Effector memory CD4-positive, alpha-beta T cell (primary cell): ENCODE results near the gene ST3GAL2.
A peak's percentile ranks its signal among the peaks of the same experiment; 100 is the strongest.

Experiments
- DNase-seq, 3 donors: peaks; one replicate each; pipeline ENCODE4 v3.0.0-alpha.2; 2020
- H3K27ac ChIP-seq: 2 replicates; pipeline ENCODE4 v1.7.0; 2013; ENCODE audit warnings: mild to moderate bottlenecking, low read length, moderate library complexity; ENCODE audit not compliant: insufficient read depth, poor library complexity, severe bottlenecking
- H3K27me3 ChIP-seq: replicated peaks from 2 replicates; pipeline ENCODE4 v1.7.0; 2013; ENCODE audit warnings: mild to moderate bottlenecking, low read length; ENCODE audit not compliant: insufficient read depth, control insufficient read depth, poor library complexity, severe bottlenecking
- H3K36me3 ChIP-seq: 2 replicates; pipeline ENCODE4 v1.7.0; 2013; ENCODE audit warnings: mild to moderate bottlenecking, low read length, moderate library complexity; ENCODE audit not compliant: control insufficient read depth, insufficient read depth
- H3K4me1 ChIP-seq: 2 replicates; pipeline ENCODE4 v1.7.0; 2013; ENCODE audit warnings: low read length, mild to moderate bottlenecking; ENCODE audit not compliant: control insufficient read depth, insufficient read depth, poor library complexity, severe bottlenecking
- H3K4me3 ChIP-seq: 2 replicates; pipeline ENCODE4 v1.7.0; 2013; ENCODE audit warnings: low read length, low read depth, mild to moderate bottlenecking; ENCODE audit not compliant: insufficient read depth, poor library complexity, severe bottlenecking
- H3K9me3 ChIP-seq: 2 replicates; pipeline ENCODE4 v1.7.0; 2013; ENCODE audit warnings: mild to moderate bottlenecking, low read length, moderate library complexity; ENCODE audit not compliant: control insufficient read depth

The ST3GAL2 gene

DNA sequence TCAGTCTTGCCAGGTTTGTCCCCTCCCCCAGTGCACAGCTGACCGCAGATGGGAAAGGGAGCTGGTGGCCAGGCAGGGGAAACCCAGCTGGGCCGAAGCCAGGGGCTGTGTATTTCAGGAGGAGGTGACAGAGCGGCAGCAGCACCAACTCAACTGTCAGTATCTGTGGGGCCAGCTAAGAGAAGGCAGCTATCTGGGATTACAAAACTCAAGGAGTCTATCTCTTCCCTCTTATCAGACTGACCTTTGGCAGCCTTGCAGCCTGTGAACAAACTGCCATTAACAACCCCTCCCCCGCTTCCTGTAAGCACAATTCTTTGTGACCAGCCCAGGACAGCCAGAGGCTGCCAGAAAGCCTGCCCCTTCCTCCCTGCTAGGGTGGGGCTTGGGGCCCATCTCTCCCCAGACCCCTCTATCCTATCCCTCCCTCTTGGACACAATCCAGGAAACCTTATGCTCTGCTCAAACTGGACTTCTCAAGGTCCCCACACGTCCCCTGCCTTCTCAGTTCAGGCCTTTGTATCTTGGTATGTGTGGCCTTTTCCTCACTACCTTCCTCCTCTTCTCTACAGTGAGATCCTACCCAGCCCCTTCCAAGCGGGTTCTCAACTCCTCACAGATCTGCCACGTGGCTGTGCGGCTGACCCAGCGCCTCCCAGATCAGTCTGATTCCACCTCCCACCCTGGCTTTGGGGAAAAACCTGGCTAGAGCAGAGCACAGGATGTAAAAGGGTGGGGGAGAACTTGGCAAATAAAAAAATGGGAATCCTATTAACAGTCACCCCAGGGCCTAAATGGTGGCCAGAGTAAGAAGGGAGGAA lies 10.5 kb downstream of the ST3GAL2 start:
- H3K4me3 ChIP-seq = no peak overlapping the region
- H3K27ac ChIP-seq = no peak overlapping the region
- no peaks in the 10 kb centered on the region for H3K9me3 ChIP-seq
- no peak for DNase-seq
- peaks cover 26% of the 10 kb centered on the region for H3K4me1 ChIP-seq
- H3K27me3 ChIP-seq = no peaks in the 10 kb centered on the region
- H3K36me3 ChIP-seq = no peaks in the 10 kb centered on the region

- Histone ChIP-seq H3K36me3 (no peaks in the 10 kb centered on the region), H3K27me3 (no peaks in the 10 kb centered on the region), H3K27ac (no peak overlapping the region), H3K4me3 (no peak overlapping the region), H3K4me1 (peaks cover 26% of the 10 kb centered on the region), H3K9me3 (no peaks in the 10 kb centered on the region)
- DNase-seq = no peak
Measured at GRCh38 chr16:70427786-70428177, 11.1 kb downstream of the ST3GAL2 start.

- DNase-seq = no peak
- Histone ChIP-seq H3K27me3 (no peaks in the 10 kb centered on the region), H3K4me3 (no peak overlapping the region), H3K4me1 (peaks cover 21% of the 10 kb centered on the region), H3K9me3 (no peaks in the 10 kb centered on the region), H3K36me3 (no peaks in the 10 kb centered on the region), H3K27ac (no peak overlapping the region)
Measured at GRCh38 chr16:70422543-70422942, 16.4 kb downstream of the ST3GAL2 start.

GRCh38 chr16:70421473-70422311 lies 17.2 kb downstream of the ST3GAL2 start:
- no peaks in the 10 kb centered on the region for H3K36me3 ChIP-seq
- H3K4me3 ChIP-seq = no peak overlapping the region
- H3K27me3 ChIP-seq = no peaks in the 10 kb centered on the region
- peaks cover 21% of the 10 kb centered on the region for H3K4me1 ChIP-seq
- no peak for DNase-seq
- H3K27ac ChIP-seq = no peak overlapping the region
- no peaks in the 10 kb centered on the region for H3K9me3 ChIP-seq

- Histone ChIP-seq H3K27me3 (no peaks in the 10 kb centered on the region), H3K4me3 (no peak overlapping the region), H3K27ac (no peak overlapping the region), H3K36me3 (no peaks in the 10 kb centered on the region), H3K4me1 (peaks cover 21% of the 10 kb centered on the region), H3K9me3 (no peaks in the 10 kb centered on the region)
- DNase-seq = no peak
Measured at GRCh38 chr16:70421014-70421413, 17.9 kb downstream of the ST3GAL2 start.

DNA sequence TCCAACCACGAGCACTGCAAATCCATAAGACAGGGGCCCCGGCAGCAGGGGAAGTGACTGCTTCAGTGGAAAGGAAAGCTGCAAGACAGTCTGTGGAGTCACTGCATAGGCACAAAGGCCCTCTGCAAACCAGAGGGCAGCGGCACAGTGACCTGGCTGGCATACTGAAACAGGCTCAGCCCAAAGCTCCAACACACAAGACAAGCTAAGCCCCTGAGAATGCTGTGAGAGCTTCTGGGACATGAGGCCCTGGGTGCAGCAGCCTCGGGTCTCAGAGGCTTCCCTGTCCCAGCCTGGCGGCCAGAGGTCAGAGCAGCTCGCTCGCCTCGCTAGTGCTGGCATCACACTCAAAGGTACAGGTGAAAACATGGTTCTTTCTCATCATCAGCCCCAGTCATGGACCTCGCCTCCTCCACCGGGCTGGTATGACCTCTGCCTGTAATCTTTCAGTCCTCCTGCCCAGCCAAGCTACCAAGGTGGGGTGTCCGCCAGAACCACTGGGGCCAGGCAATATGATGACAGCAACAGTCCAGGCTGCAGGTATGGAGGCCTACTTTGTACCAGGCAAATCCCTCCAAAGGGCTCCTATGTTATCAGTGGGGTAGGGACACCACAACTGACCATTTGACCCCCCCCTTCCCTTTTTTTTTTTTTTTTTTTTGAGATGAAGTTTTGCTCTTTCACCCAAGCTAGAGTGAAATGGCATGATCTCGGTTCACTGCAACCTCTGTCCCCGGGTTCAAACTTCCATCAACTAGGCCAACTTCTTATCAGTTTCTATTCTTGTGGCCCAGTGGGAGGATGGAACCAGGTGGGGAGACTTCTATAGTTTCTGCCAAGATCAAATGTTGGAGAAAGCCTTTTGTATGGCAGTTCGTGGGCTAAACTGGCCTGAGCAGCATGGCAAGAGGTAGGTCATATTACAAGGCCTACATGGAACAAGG lies 19.2 kb downstream of the ST3GAL2 start:
- DNase-seq = no peak
- Histone ChIP-seq H3K4me1 (peaks cover 21% of the 10 kb centered on the region), H3K4me3 (no peak overlapping the region), H3K27me3 (no peaks in the 10 kb centered on the region), H3K36me3 (no peaks in the 10 kb centered on the region), H3K9me3 (no peaks in the 10 kb centered on the region), H3K27ac (no peak overlapping the region)

- no peak overlapping the region for H3K27ac ChIP-seq
- H3K36me3 ChIP-seq = no peaks in the 10 kb centered on the region
- H3K4me3 ChIP-seq = peak overlapping the region; percentile 4
- no peak for DNase-seq
- peaks cover 21% of the 10 kb centered on the region for H3K4me1 ChIP-seq
- H3K27me3 ChIP-seq = no peaks in the 10 kb centered on the region
- no peaks in the 10 kb centered on the region for H3K9me3 ChIP-seq
Measured at GRCh38 chr16:70418993-70419318, 19.9 kb downstream of the ST3GAL2 start.

DNA sequence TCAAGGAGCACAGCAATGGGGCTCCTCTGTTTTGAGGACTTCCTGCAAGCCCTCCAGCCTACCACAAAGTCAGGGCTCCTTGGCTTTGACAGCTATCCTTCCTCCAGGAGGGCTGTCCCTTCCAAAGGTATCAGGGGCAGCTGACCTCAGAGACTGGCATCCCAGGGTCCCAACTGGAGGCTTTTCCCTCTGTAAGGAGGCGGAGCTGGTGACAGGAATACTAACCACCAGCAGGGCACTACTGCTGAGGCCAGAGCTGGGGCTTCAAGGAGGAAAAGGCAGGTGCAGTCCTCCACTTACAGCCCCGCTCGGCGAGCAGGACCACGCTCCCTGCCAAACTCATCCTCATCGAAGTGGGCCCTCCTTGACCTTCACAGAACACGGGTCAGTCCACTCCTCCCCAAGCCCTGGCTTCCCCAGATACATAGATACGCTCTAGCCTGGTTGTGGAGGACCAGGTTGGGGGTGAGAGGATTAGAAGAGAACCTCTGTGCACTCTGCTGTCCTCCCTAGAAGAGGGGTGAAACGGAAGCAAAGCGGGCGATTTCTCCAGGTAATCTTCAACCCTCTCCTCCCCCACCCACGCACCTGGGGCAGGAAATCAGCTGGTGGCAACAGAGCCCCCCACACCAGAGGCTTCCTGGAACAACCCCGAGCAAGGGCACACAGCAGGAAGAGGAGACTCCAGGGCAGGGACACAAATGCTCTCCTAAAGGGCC lies 20.5 kb downstream of the ST3GAL2 start:
- no peak for DNase-seq
- Histone ChIP-seq H3K27ac (no peak overlapping the region), H3K36me3 (no peaks in the 10 kb centered on the region), H3K9me3 (no peaks in the 10 kb centered on the region), H3K27me3 (no peaks in the 10 kb centered on the region), H3K4me3 (no peak overlapping the region), H3K4me1 (peaks cover 21% of the 10 kb centered on the region)

DNA sequence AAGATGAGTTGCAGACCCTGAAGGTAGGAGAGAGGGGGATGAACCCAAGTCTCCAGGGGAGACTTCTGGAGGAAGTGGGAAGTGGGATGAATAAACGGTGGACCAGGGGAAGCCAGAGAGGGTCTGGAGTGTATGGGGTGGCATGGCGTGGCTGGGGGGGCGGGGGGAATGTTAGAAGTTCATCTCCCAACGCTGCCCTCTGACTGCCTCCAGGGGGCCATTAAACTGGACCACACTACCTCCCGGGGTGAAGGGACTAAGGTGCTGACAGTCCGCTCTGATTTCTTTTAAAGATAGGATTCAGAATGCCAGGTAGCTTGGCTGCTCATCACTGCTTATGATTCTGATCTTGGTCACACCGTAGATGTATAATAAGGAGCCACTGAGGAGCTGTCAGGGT lies 21.2 kb downstream of the ST3GAL2 start:
- Histone ChIP-seq H3K36me3 (no peaks in the 10 kb centered on the region), H3K27me3 (no peaks in the 10 kb centered on the region), H3K4me1 (peaks cover 21% of the 10 kb centered on the region), H3K4me3 (no peak overlapping the region), H3K9me3 (no peaks in the 10 kb centered on the region), H3K27ac (no peak overlapping the region)
- DNase-seq = no peak
